GM18499 (cell line): ENCODE data around the gene TMEM82.
"Not testable (repeated sequence)": the region's sequence is repeated elsewhere in the genome, so short reads cannot be mapped to it uniquely, and the experiment has no call there.

Source experiments
- ATAC-seq: cut with Tn5 transposase; IDR thresholded peaks from one replicate; pipeline ENCODE4 v1.9.1; 2021; ENCODE audit warnings: moderate number of reproducible peaks; ENCODE audit not compliant: insufficient read depth, unreplicated experiment

TMEM82 gene

DNA sequence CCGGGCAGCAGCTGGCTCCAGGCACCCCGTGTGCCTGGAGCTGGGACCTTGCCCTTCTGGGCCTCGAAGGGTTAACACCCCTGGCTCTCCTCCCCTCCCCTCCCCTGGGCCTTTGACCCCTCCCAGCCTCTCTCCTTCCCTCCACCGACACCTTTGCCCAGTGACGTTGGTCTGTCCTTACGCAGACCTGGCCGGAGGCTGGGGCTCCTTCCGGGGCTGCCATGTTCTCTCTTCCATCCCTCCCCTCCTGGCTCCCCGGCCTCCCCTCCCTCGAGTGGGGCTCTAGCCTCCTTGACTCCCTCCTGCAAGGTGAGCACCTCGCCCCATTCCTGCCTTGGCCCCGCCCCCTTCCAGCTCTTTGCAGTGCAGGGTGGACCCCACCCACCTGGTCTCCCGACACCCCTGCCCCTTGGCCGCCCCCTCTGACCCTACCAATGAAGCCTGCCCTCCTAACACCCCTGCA is at the start of gene TMEM82:
Gene TMEM82, plus strand, starts transcription at position 161 of the 463 bp plus-strand sequence. Its CDS starts 61 bp downstream, at position 222.
- no peak for ATAC-seq

DNA sequence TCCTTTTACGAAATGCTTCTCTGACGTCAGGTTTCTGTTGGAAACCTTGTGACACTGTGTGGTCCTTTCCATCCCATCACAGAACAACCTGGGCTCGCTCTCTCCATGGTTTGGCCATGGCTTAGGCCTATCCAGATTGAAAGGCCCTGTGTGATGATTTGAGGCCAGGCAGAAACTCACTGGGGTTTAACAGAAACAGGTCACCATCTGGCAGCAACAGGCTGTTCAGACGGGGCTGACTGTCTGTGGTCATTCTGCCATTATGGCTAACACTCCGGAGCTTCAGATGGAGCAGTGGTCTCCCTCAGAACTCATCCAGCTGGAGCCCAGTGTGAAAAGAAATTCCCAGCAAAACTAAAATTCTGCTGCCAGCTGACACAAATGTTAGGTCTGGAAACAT is 48.9 kb upstream of the TMEM82 start:
- ATAC-seq, result no peak

DNA sequence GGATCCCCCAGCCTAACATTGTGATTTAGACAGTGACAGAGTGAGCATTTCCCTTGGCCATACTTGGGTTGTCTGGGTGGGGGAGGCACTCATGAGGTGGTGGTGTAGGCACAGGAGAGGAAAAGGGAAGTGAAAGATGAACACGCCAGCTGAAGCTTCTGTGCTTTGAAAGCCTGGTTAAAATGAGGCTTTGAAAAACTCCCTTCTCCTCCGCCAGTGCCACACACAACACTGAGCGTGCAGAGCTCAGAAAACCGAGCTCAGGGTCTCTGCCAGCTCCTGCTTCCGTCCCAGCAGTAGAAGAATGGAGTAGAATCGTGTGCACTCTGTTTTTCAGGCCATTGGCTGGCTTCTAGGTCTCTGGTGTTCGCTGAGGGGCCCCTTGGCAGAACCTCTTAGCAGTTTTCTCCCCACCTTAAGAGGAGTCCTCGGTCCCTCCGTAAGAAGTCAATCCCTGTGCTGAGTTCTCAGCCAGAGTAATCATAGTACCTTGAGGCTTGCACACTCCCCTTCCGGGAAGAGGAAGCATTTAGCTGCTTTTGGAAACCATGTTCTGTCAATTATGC is 45.3 kb upstream of the TMEM82 start:
- ATAC-seq, result peak; percentile 80

DNA sequence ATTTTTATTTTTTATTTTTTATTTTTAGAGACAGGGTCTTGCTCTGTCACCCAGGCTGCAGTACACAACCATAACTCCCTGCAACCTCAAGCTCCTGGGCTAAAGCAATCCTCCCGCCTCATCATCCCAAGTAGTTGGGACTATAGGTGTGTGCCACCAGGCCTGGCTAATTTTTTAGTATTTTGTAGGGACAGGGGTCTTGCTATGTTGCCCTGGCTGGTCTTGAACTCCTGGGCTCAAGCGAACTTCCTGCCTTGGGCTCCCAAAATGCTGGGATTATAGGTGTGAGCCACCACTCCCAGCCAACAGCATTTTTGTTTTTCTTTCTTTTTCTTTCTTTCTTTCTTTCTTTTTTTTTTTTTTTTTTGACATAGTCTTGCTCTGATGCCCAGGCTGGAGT is 44.1 kb upstream of the TMEM82 start:
- no peak for ATAC-seq

DNA sequence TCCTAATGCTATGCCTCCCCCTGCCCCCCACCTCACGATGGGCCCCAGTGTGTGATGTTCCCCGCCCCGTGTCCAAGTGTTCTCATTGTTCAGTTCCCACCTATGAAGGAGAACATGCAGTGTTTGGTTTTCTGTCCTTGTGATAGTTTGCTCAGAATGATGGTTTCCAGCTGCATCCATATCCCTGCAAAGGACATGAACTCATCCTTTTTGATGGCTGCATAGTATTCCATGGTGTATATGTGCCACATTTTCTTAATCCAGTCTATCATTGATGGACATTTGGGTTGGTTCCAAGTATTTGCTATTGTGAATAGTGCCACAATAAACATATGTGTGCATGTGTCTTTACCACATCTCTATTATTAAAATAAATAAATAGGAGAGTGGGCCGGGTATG is 43.0 kb upstream of the TMEM82 start:
- ATAC-seq, result not testable (repeated sequence)

DNA sequence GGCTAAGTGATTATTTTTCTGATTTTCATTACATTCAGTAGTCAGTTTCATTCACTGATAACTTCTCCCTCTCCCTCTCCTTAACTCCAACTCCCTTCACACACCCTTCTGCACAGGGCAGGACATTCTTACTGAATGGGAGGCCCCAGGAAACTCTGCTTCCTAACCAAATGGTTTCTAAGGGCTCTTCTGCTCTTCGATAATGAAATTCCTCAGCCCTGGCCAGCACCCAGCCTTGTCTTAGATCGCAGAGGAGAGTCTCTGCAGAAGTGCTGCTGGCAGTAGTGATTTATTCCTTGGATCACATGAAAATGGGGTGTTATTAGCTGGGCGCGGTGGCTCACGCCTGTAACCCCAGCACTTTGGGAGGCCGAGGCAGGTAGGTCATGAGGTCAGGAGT is 41.8 kb upstream of the TMEM82 start:
- ATAC-seq, result no peak

DNA sequence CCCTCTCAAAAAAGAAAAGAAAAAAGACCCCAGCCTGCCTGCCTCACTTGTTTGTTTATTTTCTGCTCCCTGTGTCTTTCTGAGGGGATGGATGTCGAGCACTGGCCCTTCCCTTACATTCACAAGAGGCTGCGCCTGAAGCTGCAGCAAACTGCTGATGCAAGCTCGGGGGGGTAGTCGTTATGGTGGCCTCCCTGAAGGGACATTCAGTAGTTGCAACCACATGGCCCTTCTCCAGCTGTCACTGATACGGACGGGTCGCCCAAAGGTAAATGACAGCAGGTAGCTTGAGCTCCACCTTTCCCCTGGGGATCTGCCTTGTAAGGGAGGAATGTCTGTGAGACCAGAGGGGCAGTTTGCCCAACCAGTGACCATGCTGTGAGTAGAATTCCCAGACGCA is 40.5 kb upstream of the TMEM82 start:
- no peak for ATAC-seq

DNA sequence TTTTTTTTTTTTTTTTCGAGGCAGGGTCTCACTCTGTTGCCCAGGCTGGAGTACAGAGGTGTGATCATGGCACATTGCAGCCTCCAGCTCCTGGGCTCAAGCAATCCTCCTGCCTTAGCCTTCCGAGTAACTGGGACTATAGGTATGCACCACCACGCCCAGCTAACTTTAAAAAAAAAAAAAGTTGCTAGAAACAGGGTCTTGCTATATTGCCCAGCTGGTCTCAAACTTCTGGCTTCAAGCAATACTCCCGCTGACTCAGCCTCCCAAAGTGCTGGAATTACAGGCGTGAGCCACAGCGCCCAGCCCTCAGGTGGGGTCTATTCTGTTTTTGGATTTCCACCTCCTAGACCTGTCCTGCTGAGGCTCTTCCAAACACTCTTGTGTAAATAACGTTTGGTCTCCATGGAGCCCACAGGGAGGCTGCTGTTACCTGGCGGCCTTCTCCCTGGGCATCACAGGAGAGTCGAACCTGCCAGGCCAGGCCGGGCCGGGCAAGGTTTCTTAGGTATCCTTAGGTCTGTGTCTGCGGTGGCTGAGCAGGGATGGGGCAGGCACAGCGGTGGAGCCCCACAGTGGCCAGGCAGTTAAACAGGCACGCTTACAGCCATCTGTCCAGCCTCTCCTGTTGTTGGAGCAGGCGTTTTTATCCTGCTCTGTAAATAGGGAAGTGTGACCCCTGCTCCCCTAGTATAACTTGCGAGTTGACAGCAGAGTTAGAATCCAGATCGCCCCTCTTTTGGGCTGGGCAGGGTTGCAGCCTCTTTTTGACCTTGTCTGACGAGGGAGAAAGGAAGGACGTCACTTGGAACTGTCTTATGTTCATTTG is 39.4 kb upstream of the TMEM82 start:
- ATAC-seq, result no peak

DNA sequence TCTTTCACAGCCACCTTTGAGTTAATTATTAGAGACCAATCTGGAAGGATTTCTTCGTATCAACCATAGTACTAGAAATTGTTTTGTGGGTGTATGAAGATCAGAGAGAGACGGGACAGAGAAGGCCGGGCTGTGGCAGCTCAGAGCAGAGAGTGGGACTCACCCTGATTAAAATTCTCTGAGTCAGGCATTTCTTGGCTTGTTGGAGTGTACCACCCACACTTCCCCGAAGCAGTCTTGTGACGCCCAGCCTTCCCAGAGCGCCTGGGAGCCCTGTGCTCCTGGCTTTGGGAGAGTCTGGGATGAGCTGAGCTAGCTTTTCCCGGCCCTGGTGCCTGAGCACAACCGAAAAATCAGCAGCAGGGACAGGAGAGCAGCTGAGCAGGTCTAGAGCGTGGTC is 38.7 kb upstream of the TMEM82 start:
- ATAC-seq, result no peak

DNA sequence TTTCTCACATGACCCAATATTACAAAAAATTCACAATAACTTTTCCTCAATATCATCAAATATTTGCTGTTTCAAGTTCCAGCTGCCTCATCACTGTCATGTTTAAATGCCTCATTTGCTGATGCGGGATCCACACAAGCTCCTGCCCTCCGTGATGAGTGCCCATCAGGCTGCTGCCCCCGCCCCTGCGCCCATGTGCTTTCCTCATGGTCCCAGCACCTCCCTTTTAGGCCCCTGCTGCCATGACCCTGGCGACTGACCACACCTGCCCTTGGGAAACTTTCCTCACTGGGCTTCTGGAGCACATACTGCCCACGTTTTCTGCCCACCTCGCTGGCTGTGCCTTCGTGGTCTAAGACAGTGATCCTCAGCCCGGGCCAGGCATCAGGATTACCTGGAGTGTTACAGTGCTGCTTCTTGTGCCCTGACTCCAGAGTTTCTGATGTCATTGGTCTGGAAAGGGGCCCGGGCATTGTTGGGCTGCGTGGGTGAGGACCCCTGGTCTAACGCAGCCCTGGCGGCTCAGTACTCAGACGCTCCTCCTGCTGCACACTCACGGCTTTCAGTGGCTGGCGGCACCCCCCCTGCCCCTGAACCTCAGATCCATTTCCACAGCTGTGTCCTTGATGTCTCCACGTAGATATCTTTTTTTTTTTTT is 37.6 kb upstream of the TMEM82 start:
- no peak for ATAC-seq

DNA sequence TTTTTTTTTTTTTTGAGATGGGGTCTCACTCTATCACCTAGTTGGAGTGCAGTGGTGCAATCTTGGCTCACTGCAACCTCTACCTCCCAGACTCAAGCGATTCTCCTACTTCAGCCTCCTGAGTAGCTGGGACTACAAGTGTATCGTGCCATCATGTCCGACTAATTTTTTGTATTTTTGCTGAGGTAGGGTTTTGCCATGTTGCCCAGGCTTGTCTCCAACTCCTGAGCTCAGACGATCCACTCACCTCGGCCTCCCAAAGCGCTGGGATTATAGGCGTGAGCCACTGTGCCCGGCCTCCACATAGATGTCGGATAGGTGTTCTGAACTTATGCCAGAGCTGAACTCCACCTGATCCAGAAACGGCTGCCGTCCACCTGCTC is 37.1 kb upstream of the TMEM82 start:
- ATAC-seq, result no peak

DNA sequence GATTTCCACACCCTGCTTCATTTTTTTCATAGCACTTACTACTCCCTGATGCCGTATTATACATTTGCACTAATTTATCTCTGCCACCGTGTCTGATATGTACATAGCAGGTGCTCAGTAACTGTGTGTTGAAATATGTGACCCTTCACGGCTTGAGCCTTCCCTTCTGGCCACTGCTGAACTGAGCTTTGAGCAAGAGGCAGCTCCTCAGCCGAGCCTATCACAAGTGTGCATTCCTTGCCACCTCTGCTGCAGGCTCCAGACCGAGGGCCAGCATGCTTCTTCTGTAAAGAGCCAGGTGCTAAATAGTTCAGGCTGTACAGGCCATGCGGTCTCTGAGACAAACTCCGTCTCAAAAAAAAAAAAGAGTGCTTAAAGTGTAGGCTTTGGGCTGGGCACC is 35.5 kb upstream of the TMEM82 start:
- no peak for ATAC-seq

DNA sequence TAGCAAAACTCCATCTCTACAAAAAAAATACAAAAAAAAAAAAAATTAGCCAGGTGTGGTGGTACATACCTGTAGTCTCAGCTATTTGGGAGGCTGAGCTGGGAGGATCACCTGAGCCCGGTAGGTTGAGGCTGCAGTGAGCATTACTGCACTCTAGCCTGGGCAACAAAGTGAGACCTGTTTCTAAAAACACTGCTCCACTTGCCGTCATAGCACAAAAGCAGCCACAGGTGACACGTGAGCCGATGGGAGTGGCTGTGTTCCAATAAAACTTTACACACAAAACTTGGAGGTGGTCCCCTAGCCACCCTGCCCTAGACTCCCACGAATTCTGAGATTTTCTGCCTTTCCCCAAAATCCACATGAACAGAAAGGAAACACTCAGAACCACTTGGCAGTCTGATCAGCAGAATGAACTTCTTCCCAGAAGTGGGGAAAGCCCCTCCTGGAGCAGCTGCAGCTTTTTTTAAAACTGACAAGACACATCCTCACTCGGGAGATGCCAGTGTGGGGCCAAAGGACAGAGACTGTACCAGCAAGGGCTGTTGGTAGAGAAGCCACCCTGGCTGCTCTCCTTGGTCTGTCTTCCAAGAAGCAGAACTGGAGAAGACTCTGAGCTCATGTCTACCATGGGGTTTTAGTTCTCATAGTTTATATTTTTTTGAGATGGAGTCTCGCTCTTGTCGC is 34.9 kb upstream of the TMEM82 start:
- no peak for ATAC-seq

DNA sequence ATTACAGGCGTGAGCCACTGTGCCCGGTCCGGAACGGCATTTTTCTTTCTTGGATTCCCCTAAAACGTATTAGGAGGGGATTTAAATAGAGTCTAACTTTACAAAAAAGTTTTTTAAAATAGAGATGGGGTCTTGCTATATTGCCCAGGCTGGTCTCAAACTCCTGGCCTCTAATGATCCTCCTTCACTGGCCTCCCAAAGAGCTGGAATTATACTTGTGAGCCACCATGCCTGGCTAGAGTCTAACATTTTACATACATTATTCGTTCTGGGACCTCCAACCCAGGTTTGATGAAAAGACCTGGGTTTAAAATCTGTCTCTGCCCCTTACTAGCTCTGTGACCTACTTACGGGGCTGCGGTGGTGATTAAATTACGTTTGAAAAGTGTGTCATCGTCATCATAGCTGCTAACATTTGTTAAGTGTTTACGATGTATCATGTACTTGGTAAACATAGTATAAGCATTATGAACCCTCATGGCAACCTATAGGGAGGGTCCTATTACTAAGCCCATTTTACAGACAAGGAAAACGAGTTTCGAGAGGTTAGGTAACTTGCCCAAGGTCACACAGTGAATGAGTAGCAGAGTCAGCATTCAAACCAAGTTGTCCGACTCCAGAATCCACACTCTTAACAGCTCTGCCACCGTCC is 33.7 kb upstream of the TMEM82 start:
- no peak for ATAC-seq

DNA sequence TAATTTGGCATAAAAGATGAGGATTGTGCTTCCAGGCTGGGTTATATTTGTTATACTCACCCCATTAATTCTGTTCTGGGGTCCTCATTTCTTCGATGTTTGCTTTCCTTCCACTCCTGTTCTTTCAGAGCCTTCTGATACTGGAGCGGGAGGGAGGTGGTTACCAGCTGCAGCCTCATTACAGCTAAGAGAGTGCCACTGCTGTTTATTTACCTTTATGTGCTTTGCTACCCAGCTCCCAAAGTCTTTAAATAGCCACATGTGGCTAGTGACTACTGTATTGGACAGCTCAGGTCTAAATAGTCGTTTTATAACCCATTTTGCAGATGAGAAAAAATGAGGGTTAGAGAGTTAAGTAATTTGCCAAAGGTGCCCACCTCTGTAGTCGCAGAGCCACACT is 33.1 kb upstream of the TMEM82 start:
- ATAC-seq, result no peak

DNA sequence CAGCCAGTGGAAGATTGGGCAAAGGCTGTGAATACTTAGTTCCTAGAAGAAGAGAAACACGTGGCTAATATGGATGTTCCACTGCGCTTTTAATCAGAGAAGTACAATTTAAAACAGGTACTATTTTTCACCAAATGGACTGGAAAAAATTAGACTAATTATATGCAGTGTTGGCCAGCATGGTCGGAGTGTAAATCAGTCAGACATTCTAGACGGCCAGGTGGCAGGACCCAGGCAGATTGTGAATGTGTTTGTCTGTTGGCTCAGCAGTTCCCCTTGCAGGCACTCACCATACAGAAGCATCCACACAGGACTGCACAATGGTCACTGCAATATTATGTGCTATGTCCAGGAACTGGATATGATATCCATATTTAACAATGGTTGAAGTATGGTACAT is 30.1 kb upstream of the TMEM82 start:
- no peak for ATAC-seq

DNA sequence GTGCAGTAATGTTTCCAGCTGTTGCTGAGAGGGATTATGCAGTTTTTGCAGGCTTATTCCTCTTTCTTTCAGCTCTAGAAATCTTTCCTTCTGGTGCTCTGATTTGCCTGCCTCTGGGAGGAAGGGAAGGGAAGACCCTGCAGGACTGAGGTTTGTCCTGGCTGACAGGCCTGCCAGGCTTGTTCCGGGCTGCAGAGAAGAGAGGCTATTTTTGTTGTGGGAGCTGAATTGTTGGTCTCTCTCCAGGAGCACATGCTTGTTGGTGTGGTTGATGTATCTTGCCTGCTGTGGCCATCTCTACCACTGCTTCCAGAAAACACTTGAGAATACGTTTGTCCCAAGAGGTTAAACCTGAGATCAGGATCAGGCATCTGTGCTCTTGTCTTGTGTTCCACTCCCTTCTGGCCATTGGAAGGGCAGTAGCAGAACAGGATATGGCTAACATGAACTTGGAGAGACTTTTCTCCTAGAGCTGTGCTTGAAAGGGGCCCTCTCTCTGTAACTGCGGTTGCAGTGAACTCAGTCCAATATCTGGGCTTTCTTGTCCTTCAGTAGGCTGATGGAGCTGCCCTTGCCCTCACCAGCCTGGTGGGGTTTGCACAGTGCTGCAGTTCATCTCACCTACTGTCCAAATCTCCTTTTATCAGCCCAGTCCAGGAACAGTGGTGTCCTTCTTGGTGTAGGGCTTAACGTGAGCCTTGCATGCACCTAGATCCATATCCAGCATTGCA is 27.7 kb upstream of the TMEM82 start:
- ATAC-seq, result no peak

DNA sequence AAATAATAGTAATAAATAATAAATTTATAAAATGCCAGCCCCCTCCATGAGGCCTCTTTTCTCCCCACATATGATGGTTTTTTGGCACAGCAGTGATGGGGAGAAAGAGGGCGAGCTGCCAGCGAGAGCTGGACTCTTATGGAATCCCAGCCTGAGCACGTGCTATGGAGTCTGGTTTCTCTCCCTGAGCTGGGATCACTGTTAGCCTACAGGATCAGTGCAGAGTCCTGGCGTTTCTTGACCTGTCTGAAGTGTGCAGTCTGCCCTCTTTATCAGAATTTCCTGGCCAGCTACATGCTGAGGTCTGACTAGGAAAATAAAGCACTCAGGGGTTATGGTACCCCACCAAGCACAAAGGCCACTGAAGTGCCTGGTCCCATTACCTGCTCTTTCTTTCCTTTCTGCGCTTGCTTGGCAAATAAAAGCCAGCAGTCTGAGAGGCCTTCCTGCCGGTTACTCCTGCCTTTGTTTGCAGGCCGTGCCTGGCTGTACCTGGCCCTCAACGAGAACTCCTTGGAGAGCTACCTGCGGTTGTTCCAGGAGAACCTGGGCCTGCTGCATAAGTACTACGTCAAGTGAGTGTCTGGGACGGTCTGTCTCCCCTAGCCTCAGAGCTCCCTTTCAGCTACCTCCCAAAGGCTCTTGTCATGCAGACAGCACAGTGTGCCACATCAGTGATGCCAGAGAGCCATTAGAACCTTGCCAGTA is 24.7 kb upstream of the TMEM82 start:
- ATAC-seq, result no peak

DNA sequence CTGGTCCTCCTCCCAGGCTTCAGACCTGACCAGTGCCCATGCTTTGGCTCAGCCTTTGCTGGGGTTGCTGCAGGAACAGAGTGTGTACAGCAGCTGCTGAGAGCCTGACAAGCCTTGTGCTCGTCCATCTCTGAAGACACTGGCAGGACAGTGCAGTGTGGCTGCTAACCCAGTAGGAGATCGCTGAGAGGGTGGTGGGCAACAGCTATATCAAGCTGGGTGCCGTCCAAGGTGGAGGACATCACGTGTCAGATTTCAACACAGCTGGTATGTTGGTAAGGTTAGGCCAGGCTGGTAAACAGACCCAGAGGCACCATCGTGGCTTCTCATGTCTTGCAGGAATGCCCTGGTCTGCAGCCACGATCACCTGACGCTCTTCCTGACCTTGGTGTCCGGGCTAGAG is 24.1 kb upstream of the TMEM82 start:
- no peak for ATAC-seq
